ENCODE results near the gene ASPDH.

DNA sequence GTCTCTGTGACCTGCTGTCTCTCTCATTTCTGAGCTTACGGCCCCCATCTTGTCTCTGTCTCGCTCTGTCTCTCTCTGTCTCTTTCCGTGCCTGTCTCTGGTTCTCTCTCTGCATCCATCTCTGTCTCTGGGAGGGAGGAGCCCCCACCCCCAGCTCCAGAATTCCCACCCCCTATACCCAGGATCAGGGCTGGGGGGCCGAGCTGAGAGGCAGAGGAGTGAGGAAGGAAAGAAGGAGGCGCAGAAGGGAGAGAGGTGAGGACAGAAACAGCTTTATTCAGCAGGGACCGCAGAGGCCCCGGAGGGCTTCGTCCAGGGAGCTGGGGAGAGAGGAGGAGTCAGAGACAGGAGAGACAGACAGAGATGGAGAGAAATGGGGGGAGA, 16.7 kb downstream of the ASPDH start:
- TF ChIP-seq, protein P1, sequence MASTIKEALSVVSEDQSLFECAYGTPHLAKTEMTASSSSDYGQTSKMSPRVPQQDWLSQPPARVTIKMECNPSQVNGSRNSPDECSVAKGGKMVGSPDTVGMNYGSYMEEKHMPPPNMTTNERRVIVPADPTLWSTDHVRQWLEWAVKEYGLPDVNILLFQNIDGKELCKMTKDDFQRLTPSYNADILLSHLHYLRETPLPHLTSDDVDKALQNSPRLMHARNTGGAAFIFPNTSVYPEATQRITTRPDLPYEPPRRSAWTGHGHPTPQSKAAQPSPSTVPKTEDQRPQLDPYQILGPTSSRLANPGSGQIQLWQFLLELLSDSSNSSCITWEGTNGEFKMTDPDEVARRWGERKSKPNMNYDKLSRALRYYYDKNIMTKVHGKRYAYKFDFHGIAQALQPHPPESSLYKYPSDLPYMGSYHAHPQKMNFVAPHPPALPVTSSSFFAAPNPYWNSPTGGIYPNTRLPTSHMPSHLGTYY (CRISPR knock-in tag; IDR thresholded peaks at IDR 0.05), result no peak
- TF ChIP-seq, protein P2, sequence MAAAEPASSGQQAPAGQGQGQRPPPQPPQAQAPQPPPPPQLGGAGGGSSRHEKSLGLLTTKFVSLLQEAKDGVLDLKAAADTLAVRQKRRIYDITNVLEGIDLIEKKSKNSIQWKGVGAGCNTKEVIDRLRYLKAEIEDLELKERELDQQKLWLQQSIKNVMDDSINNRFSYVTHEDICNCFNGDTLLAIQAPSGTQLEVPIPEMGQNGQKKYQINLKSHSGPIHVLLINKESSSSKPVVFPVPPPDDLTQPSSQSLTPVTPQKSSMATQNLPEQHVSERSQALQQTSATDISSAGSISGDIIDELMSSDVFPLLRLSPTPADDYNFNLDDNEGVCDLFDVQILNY (CRISPR knock-in tag; IDR thresholded peaks at IDR 0.05), result no peak
- no peak for TF ChIP-seq MAX (CRISPR knock-in tag; IDR thresholded peaks at IDR 0.05)
- no peak for TF ChIP-seq CTCF (IDR thresholded peaks at IDR 0.05)
- TF ChIP-seq, protein P3, sequence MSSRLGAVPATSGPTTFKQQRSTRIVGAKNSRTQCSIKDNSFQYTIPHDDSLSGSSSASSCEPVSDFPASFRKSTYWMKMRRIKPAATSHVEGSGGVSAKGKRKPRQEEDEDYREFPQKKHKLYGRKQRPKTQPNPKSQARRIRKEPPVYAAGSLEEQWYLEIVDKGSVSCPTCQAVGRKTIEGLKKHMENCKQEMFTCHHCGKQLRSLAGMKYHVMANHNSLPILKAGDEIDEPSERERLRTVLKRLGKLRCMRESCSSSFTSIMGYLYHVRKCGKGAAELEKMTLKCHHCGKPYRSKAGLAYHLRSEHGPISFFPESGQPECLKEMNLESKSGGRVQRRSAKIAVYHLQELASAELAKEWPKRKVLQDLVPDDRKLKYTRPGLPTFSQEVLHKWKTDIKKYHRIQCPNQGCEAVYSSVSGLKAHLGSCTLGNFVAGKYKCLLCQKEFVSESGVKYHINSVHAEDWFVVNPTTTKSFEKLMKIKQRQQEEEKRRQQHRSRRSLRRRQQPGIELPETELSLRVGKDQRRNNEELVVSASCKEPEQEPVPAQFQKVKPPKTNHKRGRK (CRISPR knock-in tag; IDR thresholded peaks at IDR 0.05; ENCODE audit: borderline replicate concordance), result no peak
- no peak for TF ChIP-seq TEAD4 (CRISPR knock-in tag; IDR thresholded peaks at IDR 0.05)
- TF ChIP-seq SMAD3 (CRISPR knock-in tag; IDR thresholded peaks at IDR 0.05; ENCODE audit: borderline replicate concordance), result no peak
- TF ChIP-seq, protein P4, sequence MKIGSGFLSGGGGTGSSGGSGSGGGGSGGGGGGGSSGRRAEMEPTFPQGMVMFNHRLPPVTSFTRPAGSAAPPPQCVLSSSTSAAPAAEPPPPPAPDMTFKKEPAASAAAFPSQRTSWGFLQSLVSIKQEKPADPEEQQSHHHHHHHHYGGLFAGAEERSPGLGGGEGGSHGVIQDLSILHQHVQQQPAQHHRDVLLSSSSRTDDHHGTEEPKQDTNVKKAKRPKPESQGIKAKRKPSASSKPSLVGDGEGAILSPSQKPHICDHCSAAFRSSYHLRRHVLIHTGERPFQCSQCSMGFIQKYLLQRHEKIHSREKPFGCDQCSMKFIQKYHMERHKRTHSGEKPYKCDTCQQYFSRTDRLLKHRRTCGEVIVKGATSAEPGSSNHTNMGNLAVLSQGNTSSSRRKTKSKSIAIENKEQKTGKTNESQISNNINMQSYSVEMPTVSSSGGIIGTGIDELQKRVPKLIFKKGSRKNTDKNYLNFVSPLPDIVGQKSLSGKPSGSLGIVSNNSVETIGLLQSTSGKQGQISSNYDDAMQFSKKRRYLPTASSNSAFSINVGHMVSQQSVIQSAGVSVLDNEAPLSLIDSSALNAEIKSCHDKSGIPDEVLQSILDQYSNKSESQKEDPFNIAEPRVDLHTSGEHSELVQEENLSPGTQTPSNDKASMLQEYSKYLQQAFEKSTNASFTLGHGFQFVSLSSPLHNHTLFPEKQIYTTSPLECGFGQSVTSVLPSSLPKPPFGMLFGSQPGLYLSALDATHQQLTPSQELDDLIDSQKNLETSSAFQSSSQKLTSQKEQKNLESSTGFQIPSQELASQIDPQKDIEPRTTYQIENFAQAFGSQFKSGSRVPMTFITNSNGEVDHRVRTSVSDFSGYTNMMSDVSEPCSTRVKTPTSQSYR (CRISPR knock-in tag; IDR thresholded peaks at IDR 0.05), result no peak
- no peak for TF ChIP-seq JUN (CRISPR knock-in tag; IDR thresholded peaks at IDR 0.05)
- no peak for TF ChIP-seq EMX1 (CRISPR knock-in tag; IDR thresholded peaks at IDR 0.05)
- no peak for TF ChIP-seq CREM (CRISPR knock-in tag; IDR thresholded peaks at IDR 0.05)

Measured in WTC11 (cell line).